GM21526 (cell line): Measurements from ENCODE around the gene ZBTB2.
"Not testable (repeated sequence)": the region's sequence is repeated elsewhere in the genome, so short reads cannot be mapped to it uniquely, and the experiment has no call there.

Experiments used
- ATAC-seq: cut with Tn5 transposase; IDR thresholded peaks from one replicate; pipeline ENCODE4 v1.9.1; 2021; ENCODE audit warnings: moderate library complexity; ENCODE audit not compliant: unreplicated experiment, low FRiP score

ZBTB2 gene

DNA sequence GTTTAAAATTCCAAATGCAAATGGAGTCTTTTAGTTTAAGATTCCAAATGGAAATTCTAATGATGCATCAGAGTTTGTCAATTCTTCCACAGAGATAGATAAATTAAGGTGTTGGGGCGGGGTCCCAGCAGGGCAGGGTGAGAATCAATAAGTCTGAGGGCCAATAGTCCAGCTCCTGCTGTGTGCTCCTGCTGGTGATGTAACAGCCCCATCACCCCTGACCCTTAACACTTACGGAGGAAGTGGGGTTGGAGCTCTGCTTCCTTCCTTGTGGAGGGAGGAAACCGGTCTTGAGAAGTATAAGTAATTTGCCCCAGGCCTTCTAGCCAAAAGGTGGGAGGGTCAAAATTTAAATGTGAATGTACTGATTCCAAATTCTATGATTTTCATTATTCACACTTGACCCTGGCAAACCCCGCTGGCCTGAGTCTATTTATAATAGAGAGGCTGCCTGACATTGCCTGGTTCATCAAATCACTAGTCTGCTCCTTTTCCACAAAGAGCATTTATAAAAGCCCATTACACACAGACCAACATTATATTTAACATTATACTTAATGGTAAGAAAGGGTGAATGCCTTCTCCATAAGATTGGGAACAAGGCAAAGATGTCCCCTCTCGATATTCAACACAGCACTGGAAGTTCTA, 17.2 kb downstream of the ZBTB2 start:
- ATAC-seq: no peak

DNA sequence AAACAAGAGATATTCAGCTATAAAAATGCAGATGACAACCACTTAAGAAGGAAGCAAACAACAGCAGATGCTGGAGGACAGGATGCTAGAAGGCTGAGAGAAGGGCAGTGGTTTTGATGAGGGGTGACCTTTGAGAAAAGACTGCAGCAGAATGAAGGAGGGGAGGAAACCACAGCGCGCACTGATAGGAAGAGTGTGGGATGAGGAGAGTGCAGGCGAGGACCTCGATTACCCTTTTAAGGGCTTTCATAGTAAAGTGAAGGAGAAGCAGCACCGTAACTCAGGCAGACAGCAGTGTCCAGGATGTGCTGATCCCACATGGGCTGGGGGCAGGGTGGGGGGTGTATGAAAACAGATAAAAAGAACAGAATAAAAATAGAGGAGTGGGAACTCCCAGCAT, 19.2 kb downstream of the ZBTB2 start:
- no peak for ATAC-seq

DNA sequence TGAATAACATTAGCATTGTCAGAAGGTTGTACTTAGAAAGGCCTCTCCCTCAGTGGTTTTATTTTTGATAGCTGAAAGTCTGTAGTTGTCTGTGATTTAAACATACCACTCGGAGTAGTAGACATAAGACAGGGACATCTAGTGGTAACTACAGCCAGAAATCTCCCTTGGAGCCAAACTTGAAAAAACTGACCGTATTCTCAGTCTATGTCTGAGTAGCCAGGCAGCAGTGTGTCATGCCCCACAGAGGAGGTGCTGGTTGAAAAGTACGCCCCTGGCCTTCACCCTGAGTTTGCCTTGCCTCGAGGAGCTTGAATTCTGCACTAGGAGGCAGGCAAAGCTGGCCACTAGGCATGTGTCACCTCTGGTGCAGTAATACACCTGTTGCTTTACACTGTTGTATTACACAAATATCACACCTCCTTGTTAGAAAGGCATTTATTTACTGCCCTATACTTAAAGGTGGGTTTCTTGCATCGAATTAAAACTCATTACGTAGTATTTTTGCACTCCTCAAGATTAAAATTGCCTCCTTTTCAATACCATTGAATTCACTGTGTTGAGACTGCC, 20.8 kb downstream of the ZBTB2 start:
- ATAC-seq: no peak

DNA sequence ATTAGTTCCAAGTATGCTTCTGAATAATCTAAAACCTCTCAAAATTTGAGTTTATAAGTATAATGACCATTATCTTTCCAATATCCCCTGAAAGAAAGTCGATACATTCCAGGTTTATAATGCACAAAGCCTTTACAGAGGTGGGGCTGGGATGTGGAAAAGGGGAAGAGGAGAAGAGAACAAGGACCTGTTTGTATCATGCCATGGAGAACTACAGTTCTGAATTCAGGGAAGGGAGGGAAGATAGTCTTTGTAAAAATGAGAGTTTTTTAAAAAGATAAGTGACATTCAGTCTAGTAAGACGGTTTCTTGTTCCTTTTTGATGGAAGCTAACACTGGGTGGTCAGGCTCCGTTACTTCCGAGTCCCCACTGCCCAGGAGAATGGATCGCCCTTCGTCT, 26.1 kb downstream of the ZBTB2 start:
- ATAC-seq: no peak

DNA sequence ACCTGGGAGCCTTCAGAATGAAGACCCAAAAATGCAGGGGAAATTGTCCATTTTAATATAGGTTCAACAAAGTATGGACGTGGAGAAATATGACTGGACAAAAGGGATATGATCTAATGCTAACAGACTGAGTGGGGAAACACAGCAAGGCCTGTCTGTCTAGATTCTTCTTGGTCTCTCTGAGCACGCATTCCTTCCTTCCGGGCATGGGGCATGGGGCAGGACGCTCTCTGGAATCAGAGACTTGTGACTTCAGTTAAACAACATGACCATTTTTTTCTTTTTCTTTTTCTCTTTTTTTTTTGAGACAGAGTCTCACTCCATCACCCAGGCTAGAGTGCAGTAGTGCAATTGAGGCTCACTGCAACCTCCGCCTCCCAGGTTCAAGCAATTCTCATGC, 31.9 kb downstream of the ZBTB2 start:
- no peak for ATAC-seq

DNA sequence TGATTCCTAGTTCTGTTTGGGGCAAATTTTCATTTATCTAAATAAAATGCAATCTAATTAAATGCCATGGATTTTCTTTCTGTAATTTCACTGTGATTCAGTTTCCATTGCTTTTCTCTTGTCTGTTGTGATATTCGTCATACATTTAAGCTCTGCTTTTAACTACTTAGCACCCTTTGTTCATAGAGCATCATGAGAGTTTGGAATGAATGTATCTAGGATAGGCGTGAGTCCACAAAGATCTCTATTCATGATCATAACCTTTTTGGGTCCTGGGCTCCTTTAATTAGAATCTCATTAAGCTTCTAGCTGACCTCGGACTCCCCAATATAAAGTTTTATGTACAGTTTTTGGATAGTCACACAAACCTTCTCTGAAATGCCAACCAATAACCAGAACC, 32.9 kb downstream of the ZBTB2 start:
- ATAC-seq: no peak

DNA sequence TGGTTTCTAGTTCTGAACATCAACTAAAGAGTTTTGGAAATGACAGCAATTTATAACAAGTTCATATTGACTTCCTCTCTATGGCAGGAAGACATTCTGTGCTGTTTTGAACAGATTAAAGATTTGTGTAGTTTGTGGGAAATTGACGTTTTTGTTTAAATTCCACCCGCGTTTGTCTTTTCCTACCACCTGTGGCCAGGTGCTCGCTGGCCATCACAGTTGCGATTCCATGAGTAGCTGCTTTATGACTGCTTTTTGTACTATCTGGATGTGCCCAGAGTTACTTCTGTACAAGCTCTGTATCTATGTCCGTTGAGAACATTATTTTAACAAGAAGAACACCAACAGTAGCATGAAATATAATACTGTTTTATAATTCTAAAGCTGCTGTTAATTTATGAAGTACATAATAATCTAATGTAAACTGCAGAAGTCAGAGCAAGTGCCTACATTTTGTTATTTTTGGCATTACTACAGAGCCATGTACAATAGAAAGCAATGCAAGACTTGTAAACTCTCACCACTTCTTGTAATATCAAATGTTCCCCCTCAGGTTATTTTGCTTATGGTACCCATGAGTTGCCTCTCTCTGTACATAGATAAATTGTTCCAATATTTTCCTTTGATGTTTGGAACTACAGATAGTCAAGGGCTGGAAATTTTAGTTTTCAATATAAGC, 33.5 kb downstream of the ZBTB2 start:
- no peak for ATAC-seq

DNA sequence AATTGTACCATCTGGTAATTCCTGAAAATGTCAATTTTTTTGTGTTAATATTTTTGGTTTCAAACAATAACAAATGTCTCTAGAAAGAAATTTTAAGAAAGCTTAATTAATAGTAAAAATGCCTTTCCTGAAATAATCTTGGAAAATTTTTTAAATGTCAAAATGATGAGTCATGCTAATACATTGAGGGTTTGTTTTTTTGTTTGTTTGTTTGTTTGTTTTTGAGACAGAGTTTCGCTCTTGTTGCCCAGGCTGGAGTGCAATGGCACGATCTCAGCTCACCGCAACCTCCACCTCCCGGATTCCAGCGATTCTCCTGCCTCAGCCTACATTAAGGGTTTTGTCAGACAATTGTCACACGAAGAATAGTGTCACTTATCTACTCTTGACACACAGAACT, 34.4 kb downstream of the ZBTB2 start:
- not testable (repeated sequence) for ATAC-seq

DNA sequence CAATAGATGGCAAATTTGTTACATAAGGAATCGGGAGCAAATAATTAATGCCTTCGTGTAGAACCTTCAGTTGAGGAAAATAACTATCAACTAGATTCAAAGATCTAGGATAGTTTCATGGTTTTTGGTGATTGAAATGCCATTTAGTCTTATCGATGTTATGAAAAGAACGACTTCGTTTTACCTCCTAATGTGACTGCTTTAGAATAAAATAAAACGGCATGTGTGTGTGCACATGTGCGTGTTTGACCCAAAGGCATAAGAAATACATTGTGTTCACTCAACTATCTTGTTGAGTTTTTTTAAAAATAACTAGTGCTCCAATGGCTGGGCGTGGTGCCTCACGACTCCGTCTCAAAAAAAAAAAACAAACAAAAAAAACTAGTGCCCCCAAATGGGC, 37.6 kb downstream of the ZBTB2 start:
- ATAC-seq: no peak

DNA sequence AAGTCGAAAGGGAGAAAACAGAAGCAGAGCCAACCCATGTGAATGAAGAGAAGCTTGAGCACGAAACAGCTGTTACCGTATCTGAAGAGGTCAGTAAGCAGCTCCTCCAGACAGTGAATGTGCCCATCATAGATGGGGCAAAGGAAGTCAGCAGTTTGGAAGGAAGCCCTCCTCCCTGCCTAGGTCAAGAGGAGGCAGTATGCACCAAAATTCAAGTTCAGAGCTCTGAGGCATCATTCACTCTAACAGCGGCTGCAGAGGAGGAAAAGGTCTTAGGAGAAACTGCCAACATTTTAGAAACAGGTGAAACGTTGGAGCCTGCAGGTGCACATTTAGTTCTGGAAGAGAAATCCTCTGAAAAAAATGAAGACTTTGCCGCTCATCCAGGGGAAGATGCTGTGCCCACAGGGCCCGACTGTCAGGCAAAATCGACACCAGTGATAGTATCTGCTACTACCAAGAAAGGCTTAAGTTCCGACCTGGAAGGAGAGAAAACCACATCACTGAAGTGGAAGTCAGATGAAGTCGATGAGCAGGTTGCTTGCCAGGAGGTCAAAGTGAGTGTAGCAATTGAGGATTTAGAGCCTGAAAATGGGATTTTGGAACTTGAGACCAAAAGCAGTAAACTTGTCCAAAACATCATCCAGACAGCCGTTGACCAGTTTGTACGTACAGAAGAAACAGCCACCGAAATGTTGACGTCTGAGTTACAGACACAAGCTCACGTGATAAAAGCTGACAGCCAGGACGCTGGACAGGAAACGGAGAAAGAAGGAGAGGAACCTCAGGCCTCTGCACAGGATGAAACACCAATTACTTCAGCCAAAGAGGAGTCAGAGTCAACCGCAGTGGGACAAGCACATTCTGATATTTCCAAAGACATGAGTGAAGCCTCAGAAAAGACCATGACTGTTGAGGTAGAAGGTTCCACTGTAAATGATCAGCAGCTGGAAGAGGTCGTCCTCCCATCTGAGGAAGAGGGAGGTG, 38.7 kb downstream of the ZBTB2 start:
- no peak for ATAC-seq

DNA sequence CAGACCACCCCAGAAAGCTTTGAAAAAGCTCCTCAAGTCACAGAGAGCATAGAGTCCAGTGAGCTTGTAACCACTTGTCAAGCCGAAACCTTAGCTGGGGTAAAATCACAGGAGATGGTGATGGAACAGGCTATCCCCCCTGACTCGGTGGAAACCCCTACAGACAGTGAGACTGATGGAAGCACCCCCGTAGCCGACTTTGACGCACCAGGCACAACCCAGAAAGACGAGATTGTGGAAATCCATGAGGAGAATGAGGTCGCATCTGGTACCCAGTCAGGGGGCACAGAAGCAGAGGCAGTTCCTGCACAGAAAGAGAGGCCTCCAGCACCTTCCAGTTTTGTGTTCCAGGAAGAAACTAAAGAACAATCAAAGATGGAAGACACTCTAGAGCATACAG, 39.6 kb downstream of the ZBTB2 start:
- no peak for ATAC-seq

DNA sequence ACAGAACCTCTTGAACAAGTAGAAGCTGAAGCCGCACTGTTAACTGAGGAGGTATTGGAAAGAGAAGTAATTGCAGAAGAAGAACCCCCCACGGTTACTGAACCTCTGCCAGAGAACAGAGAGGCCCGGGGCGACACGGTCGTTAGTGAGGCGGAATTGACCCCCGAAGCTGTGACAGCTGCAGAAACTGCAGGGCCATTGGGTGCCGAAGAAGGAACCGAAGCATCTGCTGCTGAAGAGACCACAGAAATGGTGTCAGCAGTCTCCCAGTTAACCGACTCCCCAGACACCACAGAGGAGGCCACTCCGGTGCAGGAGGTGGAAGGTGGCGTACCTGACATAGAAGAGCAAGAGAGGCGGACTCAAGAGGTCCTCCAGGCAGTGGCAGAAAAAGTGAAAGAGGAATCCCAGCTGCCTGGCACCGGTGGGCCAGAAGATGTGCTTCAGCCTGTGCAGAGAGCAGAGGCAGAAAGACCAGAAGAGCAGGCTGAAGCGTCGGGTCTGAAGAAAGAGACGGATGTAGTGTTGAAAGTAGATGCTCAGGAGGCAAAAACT, 40.1 kb downstream of the ZBTB2 start:
- no peak for ATAC-seq

DNA sequence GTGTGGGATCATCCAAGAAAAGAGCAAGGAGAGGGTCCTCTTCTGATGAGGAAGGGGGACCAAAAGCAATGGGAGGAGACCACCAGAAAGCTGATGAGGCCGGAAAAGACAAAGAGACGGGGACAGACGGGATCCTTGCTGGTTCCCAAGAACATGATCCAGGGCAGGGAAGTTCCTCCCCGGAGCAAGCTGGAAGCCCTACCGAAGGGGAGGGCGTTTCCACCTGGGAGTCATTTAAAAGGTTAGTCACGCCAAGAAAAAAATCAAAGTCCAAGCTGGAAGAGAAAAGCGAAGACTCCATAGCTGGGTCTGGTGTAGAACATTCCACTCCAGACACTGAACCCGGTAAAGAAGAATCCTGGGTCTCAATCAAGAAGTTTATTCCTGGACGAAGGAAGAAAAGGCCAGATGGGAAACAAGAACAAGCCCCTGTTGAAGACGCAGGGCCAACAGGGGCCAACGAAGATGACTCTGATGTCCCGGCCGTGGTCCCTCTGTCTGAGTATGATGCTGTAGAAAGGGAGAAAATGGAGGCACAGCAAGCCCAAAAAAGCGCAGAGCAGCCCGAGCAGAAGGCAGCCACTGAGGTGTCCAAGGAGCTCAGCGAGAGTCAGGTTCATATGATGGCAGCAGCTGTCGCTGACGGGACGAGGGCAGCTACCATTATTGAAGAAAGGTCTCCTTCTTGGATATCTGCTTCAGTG, 40.8 kb downstream of the ZBTB2 start:
- no peak for ATAC-seq

DNA sequence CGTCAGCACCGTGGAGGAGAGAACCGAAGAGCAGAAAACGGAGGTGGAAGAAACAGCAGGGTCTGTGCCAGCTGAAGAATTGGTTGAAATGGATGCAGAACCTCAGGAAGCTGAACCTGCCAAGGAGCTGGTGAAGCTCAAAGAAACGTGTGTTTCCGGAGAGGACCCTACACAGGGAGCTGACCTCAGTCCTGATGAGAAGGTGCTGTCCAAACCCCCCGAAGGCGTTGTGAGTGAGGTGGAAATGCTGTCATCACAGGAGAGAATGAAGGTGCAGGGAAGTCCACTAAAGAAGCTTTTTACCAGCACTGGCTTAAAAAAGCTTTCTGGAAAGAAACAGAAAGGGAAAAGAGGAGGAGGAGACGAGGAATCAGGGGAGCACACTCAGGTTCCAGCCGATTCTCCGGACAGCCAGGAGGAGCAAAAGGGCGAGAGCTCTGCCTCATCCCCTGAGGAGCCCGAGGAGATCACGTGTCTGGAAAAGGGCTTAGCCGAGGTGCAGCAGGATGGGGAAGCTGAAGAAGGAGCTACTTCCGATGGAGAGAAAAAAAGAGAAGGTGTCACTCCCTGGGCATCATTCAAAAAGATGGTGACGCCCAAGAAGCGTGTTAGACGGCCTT, 41.6 kb downstream of the ZBTB2 start:
- no peak for ATAC-seq

DNA sequence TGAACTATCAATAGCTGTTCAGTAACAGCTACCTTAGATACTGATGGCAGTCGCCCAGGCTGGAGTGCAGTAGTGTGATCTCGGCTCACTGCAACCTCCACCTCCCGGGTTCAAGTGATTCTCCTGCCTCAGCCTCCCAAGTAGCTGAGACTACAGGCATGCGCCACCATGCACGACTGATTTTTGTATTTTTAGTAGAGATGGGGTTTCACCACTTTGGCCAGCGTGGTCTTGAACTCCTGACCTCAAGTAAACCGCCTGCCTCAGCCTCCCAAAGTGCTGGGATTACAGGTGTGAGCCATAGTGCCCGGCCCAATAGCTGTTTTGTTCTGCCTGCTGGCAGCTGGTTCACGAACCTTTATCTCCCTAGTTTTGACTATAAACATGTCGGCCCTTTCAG, 48.6 kb downstream of the ZBTB2 start:
- not testable (repeated sequence) for ATAC-seq

DNA sequence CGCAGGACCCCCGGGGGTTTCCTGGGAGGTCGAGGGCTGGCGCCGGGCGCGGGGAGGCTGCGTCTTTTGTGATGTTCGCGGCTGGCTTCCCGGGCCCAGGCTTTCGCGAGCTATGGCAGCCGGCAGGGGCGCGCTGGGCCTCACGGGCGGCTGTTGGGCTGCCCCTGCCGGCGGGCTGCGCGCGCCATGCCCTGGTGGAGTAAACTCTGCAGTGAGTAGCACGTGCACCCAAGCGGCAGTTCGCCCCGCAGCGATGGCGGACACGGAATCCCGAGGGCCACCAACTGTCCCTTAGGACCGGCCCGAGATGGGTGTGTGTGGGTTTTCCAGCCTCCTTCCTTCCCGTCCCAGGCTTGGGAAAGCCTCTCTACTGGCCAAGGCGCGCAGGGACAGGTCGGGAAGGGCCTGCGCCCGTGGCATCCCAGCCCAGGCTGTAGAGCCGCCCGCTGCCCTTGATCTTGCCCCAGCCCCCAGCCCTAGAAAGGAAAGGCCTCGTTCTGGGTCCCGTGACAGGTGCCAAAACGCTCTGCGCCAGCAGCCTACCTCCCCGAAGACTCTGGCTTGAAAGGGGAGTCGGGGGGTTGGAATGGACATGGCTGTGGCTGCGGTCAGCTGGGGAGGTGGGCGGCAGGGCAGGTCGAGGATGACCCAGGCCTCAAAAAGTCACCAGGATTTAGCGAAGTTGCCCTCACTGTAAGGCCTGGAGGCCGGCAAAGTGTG, 49.7 kb downstream of the ZBTB2 start:
- ATAC-seq: no peak

DNA sequence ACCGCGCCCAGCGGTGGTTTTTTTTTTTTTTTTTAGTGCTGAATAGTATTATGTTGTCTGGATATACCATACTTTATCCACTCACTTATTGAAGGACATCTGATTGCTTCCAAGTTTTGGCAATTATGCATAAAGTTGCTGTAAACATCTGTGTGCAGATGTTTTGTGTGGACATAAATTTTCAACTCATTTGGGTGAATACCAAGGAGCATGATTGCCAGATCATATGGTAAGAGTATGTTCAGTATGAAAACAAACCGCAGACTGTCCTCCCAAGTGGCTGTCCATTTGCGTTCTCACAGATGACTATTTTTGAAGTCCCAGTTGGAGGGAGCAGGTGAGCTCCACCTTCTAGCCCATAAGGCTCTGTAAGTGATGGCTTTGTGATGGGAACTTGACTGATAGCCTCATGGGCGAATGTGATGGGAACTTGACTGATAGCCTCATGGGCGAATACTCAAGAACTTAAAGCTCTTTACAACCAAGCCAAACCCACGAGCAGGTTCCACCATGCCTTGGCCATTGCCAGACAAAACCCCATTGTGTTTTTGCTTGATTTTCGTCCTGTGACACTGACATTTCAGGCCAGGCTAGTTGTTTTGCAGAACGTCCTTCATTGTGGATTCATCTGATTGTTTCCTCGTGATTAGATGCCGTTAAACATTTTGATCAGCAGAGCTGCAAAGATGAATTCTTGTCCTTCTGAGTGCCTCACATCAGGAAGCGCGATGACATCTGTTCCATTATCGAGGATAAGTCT, 51.0 kb downstream of the ZBTB2 start:
- ATAC-seq: no peak

DNA sequence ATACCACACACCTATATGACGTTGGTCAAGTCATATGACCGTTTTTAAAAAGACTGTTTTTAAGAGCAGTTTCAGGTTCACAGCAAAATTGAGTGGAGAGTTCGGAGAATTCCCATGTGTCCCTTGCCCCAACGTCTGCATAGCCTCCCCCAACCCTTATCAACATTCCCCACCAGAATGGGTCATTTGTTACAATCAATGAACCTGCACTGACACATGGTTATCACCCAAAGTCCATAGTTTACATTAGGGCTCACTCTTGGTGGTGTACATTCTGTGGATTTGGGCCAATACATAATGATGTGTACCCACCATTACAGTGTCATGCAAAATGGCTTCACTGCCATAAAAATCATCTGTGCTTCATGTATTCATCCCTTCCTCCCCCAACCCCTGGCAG, 52.0 kb downstream of the ZBTB2 start:
- ATAC-seq: no peak
